Activated naive CD8-positive, alpha-beta T cell treated with anti-CD3 and anti-CD28 coated beads, Interleukin-2, amount 50 U/mL, for 24 hours (primary cell): ENCODE results near the gene SMTNL2.
"Not testable (repeated sequence)": the region's sequence is repeated elsewhere in the genome, so short reads cannot be mapped to it uniquely, and the experiment has no call there.

Source experiments
- ATAC-seq: fragments of 150-1000 bp; cut with Tn5 transposase; one replicate; pipeline ENCODE4 v1.10.0; 2021
- DNase-seq: peaks from one replicate; pipeline ENCODE4 v3.0.0; 2021
- H3K27ac Mint-ChIP-seq: one replicate; pipeline ENCODE4 v1.8.0; 2021; ENCODE audit warnings: mild to moderate bottlenecking, mixed read lengths
- H3K27me3 Mint-ChIP-seq: one replicate; pipeline ENCODE4 v1.8.0; 2021; ENCODE audit warnings: mixed read lengths
- H3K36me3 Mint-ChIP-seq: one replicate; pipeline ENCODE4 v1.8.0; 2021; ENCODE audit warnings: low read depth, mixed read lengths
- H3K4me1 Mint-ChIP-seq: one replicate; pipeline ENCODE4 v1.8.0; 2021; ENCODE audit warnings: mixed read lengths
- H3K4me3 Mint-ChIP-seq: one replicate; pipeline ENCODE4 v1.8.0; 2021; ENCODE audit warnings: mild to moderate bottlenecking, moderate library complexity, mixed read lengths
- H3K9me3 Mint-ChIP-seq: one replicate; pipeline ENCODE4 v1.8.0; 2021; ENCODE audit warnings: mixed read lengths

SMTNL2 gene

DNA sequence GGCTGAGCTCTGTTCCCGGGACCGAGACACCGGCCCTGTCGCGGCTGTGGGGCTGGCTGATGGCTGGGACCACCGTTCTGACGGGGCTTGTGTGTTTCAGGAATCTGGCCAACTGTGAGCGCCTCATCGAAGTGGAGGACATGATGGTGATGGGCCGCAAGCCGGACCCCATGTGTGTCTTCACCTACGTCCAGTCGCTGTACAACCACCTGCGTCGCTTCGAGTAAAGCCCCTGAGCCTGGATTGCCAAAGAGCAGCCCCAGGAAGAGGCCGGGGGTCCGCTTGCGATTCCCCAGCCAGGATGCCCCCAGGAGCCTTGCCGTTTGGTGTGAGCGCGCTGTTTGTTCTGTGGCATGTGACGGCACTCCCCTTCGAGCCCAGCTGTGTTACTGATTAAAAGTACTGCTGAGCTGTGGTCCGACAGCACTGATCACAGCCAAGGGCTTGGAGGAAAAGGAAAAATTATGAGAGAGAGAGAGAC, 23.0 kb downstream of the SMTNL2 start:
- no peaks in the 10 kb centered on the region for H3K36me3 Mint-ChIP-seq
- ATAC-seq (no peak), DNase-seq (no peak)
- no peak overlapping the region for H3K4me3 Mint-ChIP-seq
- H3K9me3 Mint-ChIP-seq, result no peaks in the 10 kb centered on the region
- no peaks in the 10 kb centered on the region for H3K4me1 Mint-ChIP-seq
- H3K27ac Mint-ChIP-seq, result no peak overlapping the region
- peaks cover 10% of the 10 kb centered on the region for H3K27me3 Mint-ChIP-seq

DNA sequence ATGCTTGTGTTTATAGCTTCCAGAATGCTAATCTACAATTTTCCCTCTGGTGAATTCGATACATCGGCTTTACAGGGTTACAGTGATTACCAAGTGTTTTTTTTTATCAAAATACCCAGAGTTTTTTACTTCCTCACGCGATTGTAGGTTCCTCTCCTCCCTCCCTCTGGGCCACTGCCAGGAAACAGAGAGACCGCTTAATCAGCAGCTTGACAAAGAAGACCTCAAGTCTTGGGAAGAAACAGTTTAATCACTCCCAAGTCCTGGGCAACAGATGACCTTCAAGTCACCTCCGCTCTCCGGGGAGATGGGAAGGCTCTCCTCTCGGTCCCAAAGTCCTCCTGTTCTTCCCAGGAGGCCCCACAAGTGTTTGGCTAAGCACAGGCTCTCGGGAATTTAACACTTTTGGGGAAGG, 23.5 kb downstream of the SMTNL2 start:
- Mint-ChIP-seq H3K4me3 (no peak overlapping the region), H3K27ac (no peak overlapping the region)
- no peak for DNase-seq

DNA sequence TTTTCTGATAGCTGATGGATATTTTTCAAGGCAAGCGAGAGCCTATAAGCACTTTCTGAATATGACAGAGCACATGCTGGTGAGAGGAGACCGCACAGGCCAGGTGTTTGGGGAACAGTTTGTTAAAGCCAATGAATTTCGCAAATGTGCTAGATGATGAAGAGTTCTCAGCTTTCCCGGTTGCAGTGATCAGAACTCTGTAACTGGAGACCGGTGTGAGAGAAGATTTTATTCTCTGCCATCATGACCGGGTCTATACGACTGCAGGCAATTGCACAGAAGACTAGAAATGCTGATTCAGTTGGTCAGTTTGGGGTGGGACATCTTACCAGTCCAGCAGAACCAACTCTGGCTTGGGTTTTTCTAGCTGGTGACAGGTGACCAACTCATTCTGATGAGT, 25.4 kb downstream of the SMTNL2 start:
- Mint-ChIP-seq H3K9me3 (no peaks in the 10 kb centered on the region), H3K4me3 (no peak overlapping the region), H3K4me1 (no peaks in the 10 kb centered on the region), H3K27ac (no peak overlapping the region), H3K36me3 (no peaks in the 10 kb centered on the region), H3K27me3 (peaks cover 12% of the 10 kb centered on the region)
- ATAC-seq (no peak), DNase-seq (no peak)

More for the DNA sequence above, 23.5 kb downstream of the SMTNL2 start:
- H3K36me3 Mint-ChIP-seq, result no peaks in the 10 kb centered on the region
- no peaks in the 10 kb centered on the region for H3K9me3 Mint-ChIP-seq
- no peaks in the 10 kb centered on the region for H3K4me1 Mint-ChIP-seq
- peaks cover 10% of the 10 kb centered on the region for H3K27me3 Mint-ChIP-seq
- ATAC-seq, result no peak

DNA sequence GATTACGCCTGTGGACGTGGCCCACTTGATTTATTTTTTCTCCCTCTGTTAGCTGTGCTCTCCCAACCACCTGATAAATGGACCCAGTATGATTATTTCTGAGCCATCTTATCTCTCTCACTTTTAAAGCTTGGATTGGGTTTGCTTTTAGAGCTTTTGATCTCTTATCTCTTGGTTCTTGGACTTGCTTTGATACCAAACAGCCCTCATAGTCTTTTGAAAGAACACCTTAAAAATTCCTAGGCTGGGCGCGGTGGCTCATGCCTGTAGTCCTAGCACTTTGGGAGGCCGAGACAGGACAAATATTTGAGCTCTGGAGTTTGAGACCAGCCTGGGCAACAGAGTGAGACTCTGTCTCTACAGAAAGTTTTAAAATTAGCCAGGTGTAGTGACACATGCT, 25.8 kb downstream of the SMTNL2 start:
- Mint-ChIP-seq H3K27me3 (peaks cover 12% of the 10 kb centered on the region), H3K4me3 (no peak overlapping the region), H3K9me3 (no peaks in the 10 kb centered on the region), H3K4me1 (no peaks in the 10 kb centered on the region), H3K36me3 (no peaks in the 10 kb centered on the region), H3K27ac (no peak overlapping the region)
- ATAC-seq (no peak), DNase-seq (no peak)

DNA sequence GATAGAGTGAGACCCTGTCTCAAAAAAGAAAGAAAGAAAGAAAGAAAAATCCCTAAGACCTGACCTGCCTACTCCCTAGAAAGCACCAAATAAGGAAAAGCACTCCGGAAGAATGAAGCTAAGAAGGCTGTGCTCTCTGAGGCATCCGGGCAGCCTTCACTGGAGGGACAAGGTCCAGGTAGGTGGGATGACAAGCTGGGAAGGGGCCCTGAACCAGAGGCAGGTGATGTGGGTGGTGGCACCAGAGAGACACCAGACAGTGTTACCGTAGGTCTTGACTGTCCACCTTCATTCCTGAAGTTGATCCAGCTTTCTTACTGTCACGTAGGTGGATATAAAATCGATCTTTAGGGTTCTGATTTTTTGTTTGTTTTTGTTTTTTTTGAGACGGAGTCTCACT, 26.3 kb downstream of the SMTNL2 start:
- H3K36me3 Mint-ChIP-seq, result no peaks in the 10 kb centered on the region
- no peaks in the 10 kb centered on the region for H3K4me1 Mint-ChIP-seq
- H3K27ac Mint-ChIP-seq, result no peak overlapping the region
- no peaks in the 10 kb centered on the region for H3K9me3 Mint-ChIP-seq
- DNase-seq (no peak), ATAC-seq (no peak)
- H3K27me3 Mint-ChIP-seq, result peaks cover 14% of the 10 kb centered on the region
- no peak overlapping the region for H3K4me3 Mint-ChIP-seq

DNA sequence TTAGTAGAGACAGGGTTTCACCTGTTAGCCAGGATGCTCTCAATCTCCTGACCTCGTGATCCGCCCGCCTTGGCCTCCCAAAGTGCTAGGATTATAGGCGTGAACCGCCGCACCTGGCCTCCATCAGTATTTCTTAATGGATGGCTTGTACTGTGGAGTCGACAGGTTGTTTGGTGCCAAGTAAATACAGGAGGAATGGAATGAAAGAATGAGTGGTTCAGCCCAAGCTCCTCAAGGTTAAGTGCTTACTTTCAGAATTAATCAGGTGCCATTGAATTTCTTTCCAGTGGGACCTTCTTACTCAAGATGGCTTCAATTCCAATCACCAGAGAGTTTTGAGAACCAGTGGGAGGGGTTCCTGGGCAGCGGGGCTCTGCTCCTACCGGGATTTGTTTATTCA, 32.1 kb downstream of the SMTNL2 start:
- H3K27me3 Mint-ChIP-seq, result peaks cover 11% of the 10 kb centered on the region
- no peak for ATAC-seq
- no peak for DNase-seq
- H3K9me3 Mint-ChIP-seq, result no peaks in the 10 kb centered on the region
- no peaks in the 10 kb centered on the region for H3K36me3 Mint-ChIP-seq
- H3K27ac Mint-ChIP-seq, result no peak overlapping the region
- H3K4me1 Mint-ChIP-seq, result no peaks in the 10 kb centered on the region
- H3K4me3 Mint-ChIP-seq, result no peak overlapping the region

DNA sequence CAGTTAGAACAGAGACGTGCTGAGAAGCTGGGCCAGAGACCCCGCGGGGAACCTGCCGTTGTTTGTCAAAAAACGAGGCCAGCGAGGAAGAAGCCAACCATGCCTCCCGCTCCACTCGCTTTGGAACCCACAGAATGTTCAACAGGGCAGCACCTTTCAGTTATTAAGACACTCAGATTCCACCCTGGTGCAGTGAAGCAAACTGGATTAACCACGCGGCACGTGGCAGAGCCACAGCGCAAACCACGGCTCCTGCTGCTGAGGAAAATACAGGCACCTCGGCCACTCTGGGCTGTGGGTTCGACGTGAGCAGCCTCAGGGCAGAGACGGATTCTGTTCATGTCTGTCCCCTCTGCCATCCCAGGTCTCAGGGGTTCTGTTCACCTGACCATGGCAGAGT, 32.8 kb downstream of the SMTNL2 start:
- Mint-ChIP-seq H3K27ac (no peak overlapping the region), H3K4me3 (no peak overlapping the region), H3K27me3 (peaks cover 11% of the 10 kb centered on the region), H3K9me3 (no peaks in the 10 kb centered on the region), H3K4me1 (no peaks in the 10 kb centered on the region), H3K36me3 (no peaks in the 10 kb centered on the region)
- no peak for DNase-seq
- ATAC-seq, result no peak

DNA sequence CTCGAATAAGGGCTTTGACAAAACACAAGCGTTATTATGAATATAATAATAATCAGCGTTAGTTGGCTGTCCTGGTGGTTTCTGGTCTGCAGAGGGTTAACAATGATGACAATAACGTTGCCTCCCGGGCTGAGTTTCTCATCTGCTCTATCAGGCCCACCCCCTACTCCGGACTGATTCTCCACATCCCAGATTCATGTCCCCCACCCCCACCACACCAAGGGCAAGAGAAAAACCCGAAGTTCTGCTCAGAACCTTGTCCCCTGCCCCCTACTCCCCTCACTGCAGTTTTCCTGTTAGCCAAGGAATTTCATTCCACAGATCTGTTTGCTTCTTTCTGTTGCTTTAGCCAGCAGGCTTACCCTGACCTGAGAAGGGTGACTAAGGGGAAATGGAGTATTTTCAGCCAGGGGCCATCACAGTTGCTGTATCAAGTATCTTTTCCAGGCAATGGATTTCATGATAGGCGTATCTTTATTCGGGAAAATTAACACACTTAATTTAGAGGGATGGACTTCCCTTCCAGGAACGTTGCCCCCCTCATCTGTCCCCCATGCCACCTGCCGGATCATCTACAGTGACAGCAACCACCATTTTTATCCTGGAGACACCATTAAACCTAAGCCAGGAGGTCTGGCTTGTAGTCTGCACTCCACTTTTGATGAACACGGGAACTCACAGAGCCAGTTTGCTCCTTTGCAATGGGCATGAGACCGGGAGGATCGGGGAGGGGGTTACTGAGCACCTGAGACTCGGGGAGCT, 33.4 kb downstream of the SMTNL2 start:
- DNase-seq (no peak), ATAC-seq (no peak)
- Mint-ChIP-seq H3K4me3 (no peak overlapping the region), H3K27me3 (peaks cover 11% of the 10 kb centered on the region), H3K36me3 (no peaks in the 10 kb centered on the region), H3K4me1 (no peaks in the 10 kb centered on the region), H3K27ac (no peak overlapping the region), H3K9me3 (no peaks in the 10 kb centered on the region)

DNA sequence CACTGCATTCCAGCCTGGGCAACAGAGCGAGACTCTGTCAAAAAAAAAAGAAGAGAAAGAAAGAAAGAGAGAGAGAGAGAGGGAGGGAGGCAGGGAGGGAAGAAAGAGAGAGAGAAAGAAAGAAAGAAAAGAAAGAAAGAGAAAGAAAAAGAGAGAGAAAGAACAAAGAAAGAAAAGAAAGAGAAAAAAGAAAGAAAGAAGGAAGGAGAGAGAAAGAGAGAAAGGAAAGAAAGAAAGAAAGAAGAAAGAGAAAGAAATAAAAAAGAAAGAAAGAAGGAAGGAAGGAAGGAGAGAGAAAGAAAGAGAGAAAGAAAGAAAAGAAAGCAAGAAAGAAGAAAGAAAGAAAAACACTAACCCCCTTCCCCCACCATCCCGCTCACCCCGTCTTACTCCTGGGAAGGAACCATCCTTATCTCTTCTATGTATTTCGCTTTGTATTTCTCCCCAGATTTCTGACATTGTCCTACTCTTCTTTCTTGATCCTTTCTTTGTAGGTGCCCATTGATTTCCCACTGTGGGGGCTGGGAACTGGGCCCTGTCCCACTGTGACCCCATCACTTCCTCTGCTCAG, 36.3 kb downstream of the SMTNL2 start:
- Mint-ChIP-seq H3K4me1 (peaks cover 2% of the 10 kb centered on the region), H3K36me3 (no peaks in the 10 kb centered on the region), H3K27me3 (peaks cover 8% of the 10 kb centered on the region), H3K4me3 (no peak overlapping the region), H3K27ac (no peak overlapping the region), H3K9me3 (no peaks in the 10 kb centered on the region)
- no peak for ATAC-seq
- DNase-seq, result no peak

DNA sequence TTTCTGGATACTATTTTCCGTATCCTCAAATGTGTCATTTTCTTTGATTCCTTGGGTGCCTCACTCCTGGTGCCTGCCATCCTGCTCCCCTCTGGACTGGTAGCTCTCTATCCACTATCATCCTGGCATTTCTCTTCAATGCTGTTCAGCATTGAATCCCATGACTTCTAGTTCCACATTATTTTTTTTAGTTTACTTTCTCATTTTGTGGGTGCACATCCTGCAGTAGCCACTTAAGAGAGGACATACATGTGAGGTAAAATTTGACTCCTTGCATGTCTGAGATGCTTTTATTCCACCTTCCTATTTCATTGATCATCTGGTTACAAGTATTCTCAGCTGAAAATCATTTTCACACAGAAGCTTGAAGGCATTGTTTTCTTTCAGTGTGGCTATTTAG, 38.0 kb downstream of the SMTNL2 start:
- H3K4me1 Mint-ChIP-seq, result peaks cover 2% of the 10 kb centered on the region
- H3K27me3 Mint-ChIP-seq, result peaks cover 9% of the 10 kb centered on the region
- H3K4me3 Mint-ChIP-seq, result no peak overlapping the region
- H3K27ac Mint-ChIP-seq, result no peak overlapping the region
- ATAC-seq (no peak), DNase-seq (no peak)
- no peaks in the 10 kb centered on the region for H3K9me3 Mint-ChIP-seq
- no peaks in the 10 kb centered on the region for H3K36me3 Mint-ChIP-seq

DNA sequence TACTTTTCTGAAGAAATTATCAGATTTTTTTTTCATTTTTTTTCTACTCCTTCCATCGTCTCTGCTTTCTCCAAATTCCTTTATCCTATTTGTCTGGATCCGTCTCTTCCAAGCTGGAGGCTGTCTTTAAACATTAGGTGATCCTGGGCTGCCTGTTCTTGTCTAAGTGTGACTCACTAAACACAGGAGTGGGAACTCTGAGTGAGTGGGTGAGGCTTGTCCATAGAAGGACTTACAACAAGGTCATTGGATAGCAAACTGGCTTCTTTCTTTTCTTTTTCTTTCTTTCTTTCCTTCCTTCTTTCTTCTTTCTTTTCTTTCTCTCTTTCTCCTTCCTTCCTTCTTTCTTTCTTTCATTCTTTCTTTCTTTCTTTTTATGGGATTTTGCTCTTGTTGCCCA, 38.9 kb downstream of the SMTNL2 start:
- DNase-seq (no peak), ATAC-seq (no peak)
- Mint-ChIP-seq H3K27me3 (peaks cover 6% of the 10 kb centered on the region), H3K4me3 (no peak overlapping the region), H3K4me1 (peaks cover 2% of the 10 kb centered on the region), H3K9me3 (no peaks in the 10 kb centered on the region), H3K36me3 (no peaks in the 10 kb centered on the region), H3K27ac (no peak overlapping the region)

DNA sequence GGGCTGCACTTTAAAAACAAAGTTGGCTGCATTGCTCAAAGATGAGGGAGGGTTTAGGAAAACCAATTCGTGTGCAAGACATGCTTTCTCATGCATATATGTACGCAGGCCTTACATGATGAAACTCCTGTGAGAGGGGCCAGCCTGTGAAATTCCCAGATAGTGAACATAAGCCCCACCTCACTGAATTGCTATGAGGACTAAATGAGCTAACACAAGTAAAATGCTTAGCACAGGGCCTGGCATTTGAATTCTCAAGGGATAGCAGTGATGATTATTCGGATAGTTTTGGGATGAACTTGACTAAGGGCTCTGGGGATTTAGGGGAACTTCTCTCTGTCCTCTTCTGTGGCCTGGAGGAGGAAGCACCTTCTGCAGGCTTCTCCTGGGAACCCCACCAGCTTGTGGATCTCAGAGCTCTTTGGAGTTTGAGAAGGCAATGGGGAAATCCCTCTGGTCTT, 40.2 kb downstream of the SMTNL2 start:
- H3K9me3 Mint-ChIP-seq, H3K4me3 Mint-ChIP-seq, ATAC-seq, DNase-seq, H3K36me3 Mint-ChIP-seq, H3K27me3 Mint-ChIP-seq, H3K27ac Mint-ChIP-seq, H3K4me1 Mint-ChIP-seq: not testable (repeated sequence)

DNA sequence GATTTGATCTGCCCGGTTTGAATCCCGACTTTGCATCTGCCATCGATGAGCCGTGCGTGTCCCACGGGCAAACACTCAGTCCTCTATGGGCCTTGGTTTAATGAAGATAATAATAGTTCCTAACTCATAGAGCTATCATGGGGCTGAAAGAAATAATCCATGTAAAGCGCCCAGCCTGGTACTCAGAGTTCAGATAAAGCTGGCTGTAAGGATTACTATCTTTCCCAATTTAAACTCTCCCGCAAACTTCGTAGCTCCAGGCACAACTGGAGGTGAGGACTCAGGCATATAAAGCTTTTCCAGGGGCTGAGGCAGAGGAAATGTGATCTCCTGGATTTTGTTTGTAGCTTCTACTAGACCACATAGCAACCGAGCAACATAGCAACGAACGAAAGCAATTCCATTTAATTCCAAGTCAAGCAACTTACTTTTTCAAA, 40.9 kb downstream of the SMTNL2 start:
- Mint-ChIP-seq H3K27ac (no peak overlapping the region), H3K36me3 (no peaks in the 10 kb centered on the region), H3K9me3 (no peaks in the 10 kb centered on the region), H3K4me3 (no peak overlapping the region), H3K4me1 (peaks cover 2% of the 10 kb centered on the region), H3K27me3 (peaks cover 6% of the 10 kb centered on the region)
- DNase-seq, result no peak
- no peak for ATAC-seq

DNA sequence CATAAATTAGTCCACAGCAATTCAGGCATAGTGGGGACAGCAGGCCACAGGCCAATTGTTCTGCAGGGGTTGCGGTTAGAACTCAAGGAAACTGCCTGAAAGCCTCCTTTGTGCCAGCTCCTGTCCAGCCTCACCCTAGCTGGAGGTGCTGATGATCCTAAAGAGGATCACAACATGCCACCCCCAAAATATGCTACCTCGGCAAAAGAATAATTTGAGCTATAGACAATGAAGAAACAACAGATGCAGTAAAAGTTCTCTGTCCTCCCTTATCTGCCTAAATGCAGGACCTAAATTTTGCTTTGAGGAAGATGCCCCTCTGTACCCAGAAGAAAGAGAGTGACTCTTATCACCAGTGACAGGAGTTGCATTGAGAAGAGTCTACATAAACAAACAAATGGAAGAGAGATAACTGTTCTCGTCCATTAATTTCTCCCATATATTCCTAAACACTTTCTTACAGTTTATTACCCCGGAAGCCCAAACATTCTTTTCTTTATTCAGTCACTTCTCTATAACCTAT, 42.5 kb downstream of the SMTNL2 start:
- no peak overlapping the region for H3K27ac Mint-ChIP-seq
- H3K27me3 Mint-ChIP-seq, result peaks cover 6% of the 10 kb centered on the region
- no peak for DNase-seq
- H3K4me1 Mint-ChIP-seq, result peaks cover 2% of the 10 kb centered on the region
- H3K36me3 Mint-ChIP-seq, result no peaks in the 10 kb centered on the region
- ATAC-seq, result no peak
- no peaks in the 10 kb centered on the region for H3K9me3 Mint-ChIP-seq
- H3K4me3 Mint-ChIP-seq, result no peak overlapping the region

DNA sequence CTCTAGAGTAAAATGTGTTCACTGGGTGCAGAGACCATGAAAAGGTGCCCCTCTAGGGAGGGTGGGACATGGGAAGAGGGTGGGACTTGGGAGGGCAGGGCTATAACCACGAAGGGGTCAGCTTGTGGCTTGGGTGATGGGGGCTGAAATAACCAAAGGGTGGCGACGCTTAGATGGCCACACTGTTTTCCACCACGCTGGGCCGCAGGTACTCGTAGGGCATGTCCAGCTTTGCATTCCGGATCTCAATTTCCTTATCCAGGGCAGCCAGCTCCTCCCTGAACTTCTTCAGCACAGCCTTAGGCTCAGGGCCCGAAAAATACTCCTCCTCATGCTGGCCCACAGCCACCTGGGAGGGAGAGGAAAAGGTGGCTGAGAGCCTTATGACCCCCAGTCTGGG, 47.1 kb downstream of the SMTNL2 start:
- Mint-ChIP-seq H3K4me3 (no peak overlapping the region), H3K27ac (no peak overlapping the region), H3K9me3 (peaks cover 5% of the 10 kb centered on the region), H3K36me3 (no peaks in the 10 kb centered on the region), H3K27me3 (peaks cover 25% of the 10 kb centered on the region), H3K4me1 (peaks cover 11% of the 10 kb centered on the region)
- no peak for DNase-seq
- no peak for ATAC-seq
